Measurements from ENCODE around the gene LMX1B.

LMX1B gene

GRCh38 chr9:126628146-126628545, 14.4 kb downstream of the LMX1B start:
- no peak for DNase-seq (ENCODE audit: low read depth)
- H3K4me3 ChIP-seq (ENCODE audit: low read depth, low read length) = no peak overlapping the region

DNA sequence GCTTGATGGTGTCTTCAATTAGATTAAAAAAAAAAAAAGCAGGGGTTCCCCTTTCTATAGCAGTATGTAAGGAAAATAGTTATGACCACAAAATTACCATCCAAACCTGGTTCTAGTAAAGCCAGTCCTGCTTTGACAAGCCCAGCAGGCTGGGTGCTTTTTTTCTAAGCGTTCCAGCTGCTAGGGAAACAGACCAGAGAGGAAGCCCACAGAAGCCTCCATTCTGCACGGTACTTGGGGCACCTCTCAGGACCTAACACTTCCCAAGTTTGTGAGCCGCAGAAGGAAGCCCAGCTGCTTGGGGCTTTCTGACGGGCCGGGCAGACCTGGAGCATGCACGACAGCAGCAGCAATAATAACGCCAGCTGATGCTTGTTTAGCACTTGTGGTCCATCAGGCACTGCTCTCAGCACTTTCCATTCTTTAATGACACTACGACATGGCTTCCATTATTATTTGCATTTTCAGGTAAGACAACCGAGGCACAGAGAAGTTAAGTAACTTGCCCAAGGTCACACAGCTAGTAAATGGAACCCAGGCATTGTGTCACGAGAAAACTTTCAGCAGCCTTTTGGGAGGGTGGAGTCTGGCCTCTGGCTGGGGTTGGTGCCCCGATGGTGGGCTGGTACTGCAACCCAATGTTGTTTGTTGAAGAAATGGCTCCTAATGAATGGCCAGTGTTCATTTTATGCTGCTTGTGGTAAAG, 15.4 kb downstream of the LMX1B start:
- DNase-seq (ENCODE audit: low read depth) = no peak
- no peak overlapping the region for H3K4me3 ChIP-seq (ENCODE audit: low read depth, low read length)

DNA sequence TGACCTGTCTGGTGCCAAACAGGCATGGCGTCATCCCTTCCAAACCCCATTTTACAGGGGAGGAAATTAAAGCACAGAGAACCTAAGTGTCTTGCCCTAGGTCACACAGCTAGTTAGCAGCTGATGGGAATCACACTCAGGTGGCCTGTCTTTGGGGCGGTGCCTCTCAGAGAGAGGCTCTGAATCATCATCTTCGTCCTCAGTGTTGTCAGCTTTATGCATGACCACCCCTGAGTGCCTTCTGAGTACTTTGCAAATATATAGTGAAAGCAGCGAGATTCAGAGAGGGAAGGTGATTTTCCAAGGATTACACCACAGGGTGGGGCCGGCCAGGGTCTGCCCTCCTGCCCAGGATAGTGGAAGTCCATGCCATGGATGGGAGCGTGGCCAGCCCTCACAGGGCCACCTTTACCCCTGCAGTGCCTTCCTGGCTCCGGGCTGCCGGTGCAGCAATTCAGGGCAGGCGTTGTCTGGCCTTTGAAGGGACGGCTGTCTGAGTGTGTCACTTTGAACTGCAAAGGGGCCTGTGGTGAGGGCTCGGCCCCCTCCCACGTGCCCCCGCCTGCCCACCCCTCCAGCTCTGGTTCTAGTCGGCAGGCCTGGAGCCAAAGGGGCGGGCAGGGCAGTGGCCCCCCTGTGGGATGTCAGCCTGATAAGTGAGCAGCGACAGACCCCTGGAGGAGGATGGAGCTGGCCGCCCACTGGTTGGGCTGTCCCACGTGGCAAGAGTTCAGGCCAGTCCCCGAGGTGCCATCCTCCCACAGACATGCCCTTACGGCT, 16.9 kb downstream of the LMX1B start:
- H3K4me3 ChIP-seq (ENCODE audit: low read depth, low read length) = no peak overlapping the region
- DNase-seq (ENCODE audit: low read depth) = no peak

- no peak overlapping the region for H3K4me3 ChIP-seq (ENCODE audit: low read depth, low read length)
- no peak for DNase-seq (ENCODE audit: low read depth)
These were observed 17.5 kb downstream of the LMX1B start for GRCh38 chr9:126631254-126631653.

DNA sequence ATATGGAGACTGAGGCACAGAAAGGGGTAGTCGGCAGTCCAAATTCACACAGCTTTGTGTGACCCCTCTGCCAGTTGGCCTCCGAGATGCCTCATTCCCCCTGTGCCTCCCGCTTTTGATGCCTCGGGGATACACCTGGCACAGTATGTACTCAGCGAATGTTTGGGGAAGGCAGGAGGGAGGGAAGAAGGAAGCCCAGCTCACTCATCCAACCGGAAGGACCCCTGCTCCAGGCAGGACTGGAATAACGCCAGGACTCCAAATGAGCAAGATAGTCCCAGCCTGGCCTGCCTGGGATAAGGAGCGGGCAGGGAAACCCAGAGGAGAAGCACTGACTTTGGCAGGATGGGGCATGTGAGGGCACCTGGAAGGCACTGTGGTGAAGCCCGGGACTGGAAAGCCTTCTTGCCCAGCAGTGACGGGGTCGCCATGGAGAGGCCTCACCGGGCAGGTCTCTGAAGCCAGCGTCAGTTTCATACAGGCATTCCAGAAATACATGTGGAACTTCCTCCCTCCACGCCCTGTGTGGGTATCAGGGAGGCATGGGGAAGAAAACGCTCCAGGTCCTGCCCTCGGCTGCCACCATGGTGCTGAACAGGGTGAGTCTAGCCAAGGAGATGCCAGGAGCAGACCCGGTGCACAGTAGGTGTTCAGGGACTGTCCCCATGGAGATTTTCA, 20.3 kb downstream of the LMX1B start:
- no peak for DNase-seq (ENCODE audit: low read depth)
- no peak overlapping the region for H3K4me3 ChIP-seq (ENCODE audit: low read depth, low read length)

- DNase-seq (ENCODE audit: low read depth) = no peak
- no peak overlapping the region for H3K4me3 ChIP-seq (ENCODE audit: low read depth, low read length)
These were observed 21.3 kb downstream of the LMX1B start for GRCh38 chr9:126635061-126635460.

DNA sequence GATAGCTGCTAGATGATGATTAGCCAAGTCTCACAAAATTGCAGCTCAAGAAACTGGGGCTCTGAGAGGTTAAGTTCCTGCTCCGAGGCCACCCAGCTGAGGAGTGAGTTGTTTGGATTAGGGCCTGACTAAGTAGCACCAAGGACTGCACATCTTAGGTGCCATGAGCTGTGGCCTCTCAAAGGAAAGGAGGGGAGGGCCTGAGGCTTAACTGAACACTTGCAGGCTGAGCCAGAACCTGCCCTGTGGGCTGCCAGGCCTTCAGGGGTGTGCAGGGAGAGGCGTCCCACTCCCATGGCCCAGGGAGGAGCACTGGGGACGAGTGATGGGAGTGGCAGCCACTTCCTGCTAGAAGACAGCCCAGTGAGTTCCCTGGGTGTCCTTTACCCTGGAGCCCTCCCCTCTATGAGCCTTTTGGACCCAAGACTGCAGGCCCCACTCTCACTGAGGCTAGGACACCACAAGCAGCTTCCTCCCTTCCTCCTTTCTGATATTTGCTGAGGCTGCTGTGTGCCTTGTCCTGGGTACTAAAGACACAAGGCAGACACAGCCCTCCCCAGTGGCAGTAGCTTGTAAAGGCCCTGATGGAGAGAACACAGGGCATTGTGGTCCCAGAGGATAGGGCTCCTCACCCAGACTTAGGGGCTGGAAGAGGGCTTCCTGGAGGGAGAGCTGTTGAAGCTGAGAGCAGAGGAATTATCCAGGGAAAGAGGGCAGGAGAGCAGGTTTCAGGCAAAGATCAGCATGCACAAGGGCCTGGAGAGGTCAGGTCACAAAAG, 22.1 kb downstream of the LMX1B start:
- no peak for DNase-seq (ENCODE audit: low read depth)
- no peak overlapping the region for H3K4me3 ChIP-seq (ENCODE audit: low read depth, low read length)

GRCh38 chr9:126636983-126637798, 23.5 kb downstream of the LMX1B start:
- no peak overlapping the region for H3K4me3 ChIP-seq (ENCODE audit: low read depth, low read length)
- DNase-seq (ENCODE audit: low read depth) = no peak

DNA sequence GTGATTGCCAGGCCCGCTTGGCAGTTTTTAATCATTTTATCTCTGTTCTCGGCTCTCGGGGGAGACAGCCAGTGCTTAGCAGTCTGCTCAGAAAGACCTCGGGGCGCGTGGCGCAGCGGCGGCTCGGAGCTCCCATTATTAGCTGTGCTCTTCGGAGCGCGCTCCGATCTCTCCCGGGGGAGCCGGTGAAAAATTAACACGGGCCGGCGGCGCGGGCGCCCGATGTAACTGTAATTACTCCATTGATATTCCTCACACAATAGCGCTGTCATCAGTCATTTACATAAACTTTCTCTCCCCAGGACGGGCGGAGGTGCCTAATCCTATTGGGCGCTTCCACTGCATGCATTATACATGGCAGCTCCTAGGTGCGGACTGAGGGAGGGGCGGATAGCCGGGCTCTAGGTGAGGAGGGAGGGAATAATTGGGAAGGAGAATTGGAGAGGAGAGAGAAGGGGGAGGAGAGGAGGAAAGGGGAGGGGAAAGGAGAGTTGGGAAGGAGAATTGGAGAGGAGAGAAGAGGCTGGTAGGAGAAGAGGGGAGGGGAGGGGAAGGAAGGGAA, 24.9 kb downstream of the LMX1B start:
- H3K4me3 ChIP-seq (ENCODE audit: low read depth, low read length) = no peak overlapping the region
- no peak for DNase-seq (ENCODE audit: low read depth)

DNA sequence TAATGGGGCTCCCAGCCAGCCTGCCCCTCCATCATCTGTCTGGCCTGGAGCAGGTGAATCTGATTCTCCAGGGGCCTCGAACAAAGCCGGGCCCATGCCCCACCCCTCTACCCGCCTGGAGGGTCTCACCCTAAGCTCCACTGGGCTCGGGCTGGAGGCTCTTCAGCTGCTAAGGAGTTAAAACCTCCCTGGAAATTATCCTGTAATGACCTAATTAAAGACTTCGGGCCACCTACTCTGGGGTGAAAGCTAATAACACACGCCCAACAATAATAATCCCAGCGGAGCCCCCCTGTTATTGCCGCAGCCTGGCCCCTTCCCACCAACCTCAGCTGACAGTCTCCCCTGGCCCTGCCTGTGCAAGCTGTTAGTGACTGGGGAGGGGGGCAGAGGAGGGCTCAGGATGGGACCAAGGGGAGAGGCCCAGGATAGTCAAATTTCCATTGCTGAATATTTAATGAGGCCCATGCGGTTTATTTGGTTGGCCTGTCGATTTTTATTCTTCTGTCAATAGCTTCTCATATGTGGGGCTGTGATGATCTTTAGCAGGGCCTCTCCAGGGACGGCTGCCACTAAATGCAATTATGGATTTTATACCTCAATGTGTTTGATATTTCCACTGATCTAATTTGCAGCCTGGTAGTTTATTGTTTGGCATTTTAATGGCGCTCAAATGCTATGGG, 25.7 kb downstream of the LMX1B start:
- H3K4me3 ChIP-seq (ENCODE audit: low read depth, low read length) = no peak overlapping the region
- DNase-seq (ENCODE audit: low read depth) = no peak

- H3K4me3 ChIP-seq (ENCODE audit: low read depth, low read length) = no peak overlapping the region
These were observed 27.6 kb downstream of the LMX1B start for GRCh38 chr9:126641118-126641851.

GRCh38 chr9:126642010-126642744, 28.4 kb downstream of the LMX1B start:
- no peak overlapping the region for H3K4me3 ChIP-seq (ENCODE audit: low read depth, low read length)
- no peak for DNase-seq (ENCODE audit: low read depth)

More at GRCh38 chr9:126641118-126641851, 27.6 kb downstream of the LMX1B start:
- DNase-seq (ENCODE audit: low read depth) = no peak

DNA sequence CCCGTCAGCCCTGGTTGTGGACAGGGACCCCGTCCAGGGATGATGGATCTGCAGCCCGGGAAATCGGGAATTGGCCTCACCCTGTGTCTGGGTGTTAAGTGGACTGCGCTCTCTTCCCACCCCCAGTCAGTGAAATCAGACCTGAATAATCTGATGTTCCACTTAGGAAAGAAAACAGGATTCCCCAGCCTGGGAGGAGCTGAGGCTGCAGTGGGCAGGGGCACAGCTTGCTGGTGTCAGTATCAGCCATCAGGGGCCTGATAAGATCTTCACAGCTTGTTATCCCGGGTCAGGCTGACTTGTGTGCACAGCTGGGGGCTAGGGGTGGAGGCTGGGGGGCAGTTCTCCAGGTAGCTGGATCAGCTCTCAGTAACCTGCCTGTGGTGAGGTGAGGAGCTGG, 29.1 kb downstream of the LMX1B start:
- H3K4me3 ChIP-seq (ENCODE audit: low read depth, low read length) = no peak overlapping the region
- DNase-seq (ENCODE audit: low read depth) = no peak

DNA sequence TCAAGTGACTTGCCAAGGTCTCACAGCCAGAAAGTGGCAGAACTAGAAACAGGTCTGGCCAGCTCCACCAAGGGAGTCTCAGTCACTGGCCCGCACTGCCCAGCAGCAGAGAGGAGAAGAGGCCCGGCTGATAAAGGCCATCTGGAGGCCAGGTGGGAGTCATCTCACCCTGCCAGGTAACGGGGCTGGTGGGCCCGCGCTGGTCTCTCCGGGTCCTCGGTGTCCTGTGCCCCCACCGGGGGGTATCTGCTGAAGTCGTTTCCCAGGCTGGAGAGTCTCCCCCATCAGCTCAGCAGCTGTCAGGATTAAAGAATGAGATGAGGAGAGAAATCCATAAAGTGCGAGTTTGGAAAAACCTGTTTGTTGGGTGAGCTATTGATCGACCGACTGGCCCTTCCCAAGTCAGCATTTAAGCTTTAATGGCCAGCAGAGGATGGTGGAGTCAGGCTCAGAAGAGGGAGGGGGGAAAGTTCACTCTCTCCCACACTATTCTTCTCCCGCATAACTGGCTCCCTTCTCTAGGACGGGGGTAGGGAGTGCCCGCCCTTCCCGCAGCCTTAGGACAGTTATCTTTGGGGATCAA, 30.3 kb downstream of the LMX1B start:
- H3K4me3 ChIP-seq (ENCODE audit: low read depth, low read length) = no peak overlapping the region

DNA sequence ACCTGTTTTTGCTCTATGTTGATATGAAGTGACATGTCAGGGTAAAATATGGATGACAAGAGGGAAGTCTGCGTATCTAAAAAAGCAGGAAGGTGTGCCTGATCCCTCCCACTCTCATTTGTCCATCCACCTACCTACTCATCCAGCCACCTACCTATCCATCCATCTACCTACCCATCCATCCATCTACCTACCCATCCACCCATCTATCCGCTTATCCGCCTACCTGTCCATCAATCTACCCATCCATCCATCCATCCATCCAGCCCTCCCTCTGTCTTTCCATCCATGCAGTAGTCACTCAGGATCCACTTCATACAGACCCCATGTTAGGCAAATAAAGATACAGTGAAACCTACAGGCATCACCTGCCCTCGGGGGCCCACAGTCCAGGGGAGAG, 32.4 kb downstream of the LMX1B start:
- no peak overlapping the region for H3K4me3 ChIP-seq (ENCODE audit: low read depth, low read length)
- no peak for DNase-seq (ENCODE audit: low read depth)

More for the DNA sequence above, 30.3 kb downstream of the LMX1B start:
- DNase-seq (ENCODE audit: low read depth) = no peak

DNA sequence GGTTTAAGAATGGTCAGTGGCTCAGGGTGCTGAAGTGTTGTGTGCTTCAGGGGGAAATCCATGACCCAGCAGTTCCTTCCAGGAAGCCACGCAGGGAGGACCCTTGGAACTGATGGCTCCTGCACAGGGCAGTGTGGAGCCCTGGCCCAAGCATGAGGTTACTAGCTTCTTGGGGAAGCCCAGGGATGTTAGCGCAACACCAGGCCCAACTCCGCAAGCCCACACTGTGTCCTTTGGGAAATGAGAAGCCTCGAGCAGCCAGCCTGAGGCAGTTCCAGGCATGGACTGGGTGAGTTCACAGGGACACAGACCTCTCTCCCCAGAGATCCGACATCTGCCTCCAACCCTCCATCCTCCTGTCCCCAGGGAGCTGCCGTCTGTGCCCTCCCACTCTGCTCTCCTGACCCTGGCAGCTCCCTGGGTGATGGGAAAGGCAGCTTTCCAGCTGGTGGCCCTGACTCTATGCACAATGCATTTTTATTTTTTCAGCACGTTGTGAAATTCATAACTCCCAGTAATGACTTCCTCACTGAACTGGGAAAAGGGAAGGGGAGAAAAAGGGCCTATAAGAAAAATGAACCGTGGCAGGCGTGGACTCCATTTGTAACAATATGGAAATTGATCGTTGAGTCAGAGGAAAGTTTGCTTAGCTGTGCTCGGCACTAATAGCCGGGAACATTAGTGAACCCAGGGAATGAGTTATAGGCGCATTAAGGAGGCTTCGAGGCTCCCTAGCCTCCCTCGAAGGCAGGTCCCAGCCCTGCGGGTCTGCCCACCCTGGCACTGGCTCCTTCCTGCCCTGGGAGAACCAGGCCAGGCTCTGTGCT, 34.1 kb downstream of the LMX1B start:
- no peak overlapping the region for H3K4me3 ChIP-seq (ENCODE audit: low read depth, low read length)
- no peak for DNase-seq (ENCODE audit: low read depth)
